Mucosa of descending colon (tissue), 3 donors: Measurements from ENCODE around the gene CCDC141. TPM values are rescaled to one million over a fixed set of nuclear protein-coding genes. Genes with fewer than 3 reads are reported as not detected.
"Not testable (repeated sequence)": the region's sequence is repeated elsewhere in the genome, so short reads cannot be mapped to it uniquely, and the experiment has no call there.

Source experiments
- ATAC-seq: fragments of 200-7000 bp; cut with Tn5 transposase; one replicate; pipeline ENCODE4 v1.9.1; 2020; ENCODE audit warnings: mild to moderate bottlenecking, moderate library complexity
- DNase-seq, 3 donors: peaks; one replicate each; pipeline ENCODE4 v3.0.0-alpha.2; 2020
- H3K36me3 ChIP-seq: fragments of 200-600 bp; one replicate; pipeline ENCODE4 v1.8.0; 2021; ENCODE audit warnings: low read depth, mild to moderate bottlenecking
- H3K4me1 ChIP-seq: fragments of 200-600 bp; one replicate; pipeline ENCODE4 v1.8.0; 2021; ENCODE audit warnings: low read depth, mild to moderate bottlenecking
- H3K4me3 ChIP-seq: fragments of 200-600 bp; one replicate; pipeline ENCODE4 v1.8.0; 2021; ENCODE audit warnings: mild to moderate bottlenecking
- H3K9me3 ChIP-seq: fragments of 200-600 bp; one replicate; pipeline ENCODE4 v1.8.0; 2021; ENCODE audit warnings: mild to moderate bottlenecking
- CTCF ChIP-seq: fragments of 200-600 bp; IDR thresholded peaks from one replicate; pipeline ENCODE4 v1.8.0; 2022; ENCODE audit warnings: antibody characterized with exemption, mild to moderate bottlenecking
- intact Hi-C, 2 donors: fragments of 100-400 bp; cut with DNase I in 1 of 2; cut with micrococcal nuclease in 1 of 2; formaldehyde crosslinking; loops; one replicate each; pipeline versions ENCODE4 v1.11.0 to v1.11.1; 2022; cut with DNase I, micrococcal nuclease
- total RNA-seq, 3 donors: library from RNA; stranded (reverse); fragmentation: NEBNext Ultra II Directional in 2 of 3; extraction: Animal tissue kit (Norgen Biotek cat#: 25700) in 2 of 3; gene quantifications; one replicate each; pipeline versions ENCODE4 v1.2.1 to v1.2.4, GENCODE V29; 2021 to 2023
- donor health status: DM: no; HTN: no; CAD: no; lungs with moderate emphysema.
- donor health status: DM: no; HTN: no; CAD: no.
- donor health status: DM: no; HTN: yes; CAD: no.

The CCDC141 gene
- total RNA-seq, 3 donors from 2014 or later: 1.5 to 7.4 (median 1.8) TPM

- Histone ChIP-seq H3K4me1 (no peaks in the 10 kb centered on the region), H3K4me3 (no peak overlapping the region), H3K36me3 (no peaks in the 10 kb centered on the region), H3K9me3 (no peaks in the 10 kb centered on the region)
- peak; percentile 29 for ATAC-seq
- no peak for TF ChIP-seq CTCF
- no peak for DNase-seq
- intact Hi-C loops: no loop called here
Observed at GRCh38 chr2:179049203-179049545, 763 bp downstream of the CCDC141 start.

- Histone ChIP-seq H3K9me3 (no peaks in the 10 kb centered on the region), H3K4me3 (no peak overlapping the region), H3K4me1 (no peaks in the 10 kb centered on the region), H3K36me3 (no peaks in the 10 kb centered on the region)
- ATAC-seq (no peak), DNase-seq (no peak)
- intact Hi-C loops: no loop called here
- no peak for TF ChIP-seq CTCF
Observed at GRCh38 chr2:179048099-179048498, 1.8 kb downstream of the CCDC141 start.

GRCh38 chr2:179045602-179046001 lies 4.3 kb downstream of the CCDC141 start:
- H3K9me3 ChIP-seq, DNase-seq, H3K4me3 ChIP-seq, H3K36me3 ChIP-seq, H3K4me1 ChIP-seq, ATAC-seq, intact Hi-C loops: not testable (repeated sequence)

GRCh38 chr2:179044500-179044899 lies 5.4 kb downstream of the CCDC141 start:
- no peak for ATAC-seq
- Histone ChIP-seq H3K36me3 (no peaks in the 10 kb centered on the region), H3K9me3 (no peaks in the 10 kb centered on the region), H3K4me3 (no peak overlapping the region), H3K4me1 (no peaks in the 10 kb centered on the region)
- no peak for TF ChIP-seq CTCF
- intact Hi-C loops: no loop called here
- DNase-seq: no peak

- DNase-seq (no peak), ATAC-seq (no peak)
- no peak overlapping the region for H3K4me3 ChIP-seq
- intact Hi-C loops: no loop called here
- TF ChIP-seq CTCF: no peak
- no peaks in the 10 kb centered on the region for H3K4me1 ChIP-seq
- no peaks in the 10 kb centered on the region for H3K9me3 ChIP-seq
- H3K36me3 ChIP-seq: no peaks in the 10 kb centered on the region
Observed at GRCh38 chr2:179037807-179038206, 12.1 kb downstream of the CCDC141 start.

- Histone ChIP-seq H3K4me3 (no peak overlapping the region), H3K4me1 (no peaks in the 10 kb centered on the region), H3K9me3 (no peaks in the 10 kb centered on the region), H3K36me3 (no peaks in the 10 kb centered on the region)
- DNase-seq (no peak), ATAC-seq (no peak)
- no peak for TF ChIP-seq CTCF
- intact Hi-C loops: no loop called here
Observed at GRCh38 chr2:179036353-179036905, 13.5 kb downstream of the CCDC141 start.
